Sigmoid colon (tissue), 7 donors: ENCODE measurements around the gene EFL1. TPM values are rescaled to one million over a fixed set of nuclear protein-coding genes. Genes with fewer than 3 reads are reported as not detected.
"Not testable (repeated sequence)": the region's sequence is repeated elsewhere in the genome, so short reads cannot be mapped to it uniquely, and the experiment has no call there.

Experiments used
- DNase-seq: peaks from one replicate; pipeline ENCODE4 v3.0.0-alpha.2; 2019
- H3K27ac ChIP-seq, 4 donors: fragments of 200-600 bp; sonication (generic); one replicate each; pipeline ENCODE4 v1.5.1; 2016 to 2019; ENCODE audit warnings: mild to moderate bottlenecking in 1 of 4
- H3K27me3 ChIP-seq, 3 donors: fragments of 200-600 bp; sonication (generic); one replicate each; pipeline ENCODE4 v1.5.1; 2019; ENCODE audit warnings: mild to moderate bottlenecking in 1 of 3
- H3K36me3 ChIP-seq, 4 donors: fragments of 200-600 bp; sonication (generic); one replicate each; pipeline ENCODE4 v1.5.1; 2016 to 2019
- H3K4me1 ChIP-seq, 4 donors: fragments of 200-600 bp; sonication (generic); one replicate each; pipeline ENCODE4 v1.5.1; 2017 to 2019
- H3K4me3 ChIP-seq, 4 donors: fragments of 200-600 bp; sonication (generic); one replicate each; pipeline ENCODE4 v1.5.1; 2017 to 2019; ENCODE audit warnings: mild to moderate bottlenecking in 2 of 4, moderate library complexity in 1 of 4
- H3K9me3 ChIP-seq, 4 donors: fragments of 200-600 bp in 3 of 4; sonication (generic) in 3 of 4; one replicate each; pipeline versions ENCODE4 v1.5.1 to v1.6.1; 2013 to 2019
- EP300 ChIP-seq, 4 donors: sonication (generic); formaldehyde crosslinking; IDR thresholded peaks; one replicate each; pipeline ENCODE4 v1.6.1; 2017; ENCODE audit warnings: antibody characterized with exemption in 4 of 4
- POLR2A ChIP-seq, 2 donors: fragments of 450-650 bp; IDR thresholded peaks; one replicate each; pipeline ENCODE4 v1.6.1; 2016; ENCODE audit warnings: antibody characterized with exemption in 2 of 2, mild to moderate bottlenecking in 2 of 2, moderate library complexity in 2 of 2
- POLR2AphosphoS5 ChIP-seq, 4 donors: sonication (generic); formaldehyde crosslinking; IDR thresholded peaks; one replicate each; pipeline ENCODE4 v1.6.1; 2017; ENCODE audit warnings: antibody characterized with exemption in 4 of 4
- WGBS, 2 donors: extraction: QIAGEN DNeasy Blood & Tissue Kit; methylation state at CpG; one replicate each; pipeline ENCODE4 v1.1.7; 2013; 5-methylcytosine and 5-hydroxymethylcytosine counted together
- intact Hi-C: fragments of 100-400 bp; cut with DNase I; formaldehyde crosslinking; loops from one replicate; pipeline ENCODE4 v1.15.1; 2023
- polyA plus RNA-seq, 3 donors: library from polyadenylated mRNA; stranded (reverse); fragments of 200-250 nt; gene quantifications; one replicate each; pipeline ENCODE4 v1.2.3, GENCODE V29; 2013
- total RNA-seq, 4 donors: library from RNA; depleted of rRNA; stranded (reverse); fragments of >200 nt; gene quantifications; one replicate each; pipeline ENCODE4 v1.1.0, GENCODE V29; 2016
- TF ChIP-seq, protein P1 (sequence below), 4 experiments: fragments of 450-650 bp in 3 of 4; fragments of 200-600 bp in 1 of 4; IDR thresholded peaks; one replicate each; pipeline ENCODE4 v1.5.1; 2016 to 2019; ENCODE audit warnings: antibody characterized with exemption in 4 of 4, mild to moderate bottlenecking in 3 of 4, moderate library complexity in 2 of 4
- donor health status: healthy with polysubstance abuse.
- donor health status: Bipolar disorder and iron deficiency.
- donor health status: healthy.

EFL1 gene
- total and polyA plus RNA-seq, 7 donors: 10.8 to 15.7 (median 13.6) TPM

GRCh38 chr15:82300883-82301282 lies 38.3 kb upstream of the EFL1 start:
- WGBS, 2 donors: 93 to 95% methylated on average over 7 of the region's 7 CpGs
- no peaks in the 10 kb centered on the region for H3K4me1 ChIP-seq
- H3K27me3 ChIP-seq: peaks cover 0 to 6% (median 6%) of the 10 kb centered on the region in 3 donors
- H3K9me3 ChIP-seq: no peaks in the 10 kb centered on the region
- DNase-seq: peak; percentile 38
- intact Hi-C loops: no loop called here
- H3K36me3 ChIP-seq: no peaks in the 10 kb centered on the region
- no peak for TF ChIP-seq POLR2A (IDR thresholded peaks at IDR 0.05)
- TF ChIP-seq EP300 (IDR thresholded peaks at IDR 0.05): no peak
- no peak for TF ChIP-seq POLR2AphosphoS5 (IDR thresholded peaks at IDR 0.05)
- TF ChIP-seq, protein P1, sequence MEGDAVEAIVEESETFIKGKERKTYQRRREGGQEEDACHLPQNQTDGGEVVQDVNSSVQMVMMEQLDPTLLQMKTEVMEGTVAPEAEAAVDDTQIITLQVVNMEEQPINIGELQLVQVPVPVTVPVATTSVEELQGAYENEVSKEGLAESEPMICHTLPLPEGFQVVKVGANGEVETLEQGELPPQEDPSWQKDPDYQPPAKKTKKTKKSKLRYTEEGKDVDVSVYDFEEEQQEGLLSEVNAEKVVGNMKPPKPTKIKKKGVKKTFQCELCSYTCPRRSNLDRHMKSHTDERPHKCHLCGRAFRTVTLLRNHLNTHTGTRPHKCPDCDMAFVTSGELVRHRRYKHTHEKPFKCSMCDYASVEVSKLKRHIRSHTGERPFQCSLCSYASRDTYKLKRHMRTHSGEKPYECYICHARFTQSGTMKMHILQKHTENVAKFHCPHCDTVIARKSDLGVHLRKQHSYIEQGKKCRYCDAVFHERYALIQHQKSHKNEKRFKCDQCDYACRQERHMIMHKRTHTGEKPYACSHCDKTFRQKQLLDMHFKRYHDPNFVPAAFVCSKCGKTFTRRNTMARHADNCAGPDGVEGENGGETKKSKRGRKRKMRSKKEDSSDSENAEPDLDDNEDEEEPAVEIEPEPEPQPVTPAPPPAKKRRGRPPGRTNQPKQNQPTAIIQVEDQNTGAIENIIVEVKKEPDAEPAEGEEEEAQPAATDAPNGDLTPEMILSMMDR (IDR thresholded peaks at IDR 0.05): no peak
- H3K4me3 ChIP-seq: no peak overlapping the region
- H3K27ac ChIP-seq: no peak overlapping the region

DNA sequence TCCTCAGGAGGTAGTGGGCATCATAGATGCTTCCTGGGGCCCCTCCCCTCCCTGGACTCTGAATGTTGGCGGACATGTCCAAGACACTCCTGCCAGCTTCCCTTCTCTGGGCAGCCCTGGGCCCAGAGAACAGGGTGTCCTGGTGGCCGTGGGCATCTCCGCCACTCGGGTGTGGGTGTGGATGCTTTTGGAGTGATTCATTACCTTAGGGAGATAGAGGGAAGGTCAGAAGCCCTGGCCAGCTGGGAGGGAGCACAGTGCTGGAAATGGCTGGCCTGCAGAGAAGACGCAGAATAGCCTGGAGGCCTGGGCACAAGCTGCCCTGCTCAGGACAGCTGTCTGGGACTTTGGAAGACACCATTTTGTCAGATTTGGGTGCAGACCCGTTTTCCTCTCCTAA lies 37.8 kb upstream of the EFL1 start:
- H3K4me3 ChIP-seq, H3K27me3 ChIP-seq, H3K36me3 ChIP-seq, H3K27ac ChIP-seq, H3K4me1 ChIP-seq, intact Hi-C loops, DNase-seq, H3K9me3 ChIP-seq: not testable (repeated sequence)
- WGBS, 2 donors: 79 to 87% methylated on average over 6 of the region's 6 CpGs

DNA sequence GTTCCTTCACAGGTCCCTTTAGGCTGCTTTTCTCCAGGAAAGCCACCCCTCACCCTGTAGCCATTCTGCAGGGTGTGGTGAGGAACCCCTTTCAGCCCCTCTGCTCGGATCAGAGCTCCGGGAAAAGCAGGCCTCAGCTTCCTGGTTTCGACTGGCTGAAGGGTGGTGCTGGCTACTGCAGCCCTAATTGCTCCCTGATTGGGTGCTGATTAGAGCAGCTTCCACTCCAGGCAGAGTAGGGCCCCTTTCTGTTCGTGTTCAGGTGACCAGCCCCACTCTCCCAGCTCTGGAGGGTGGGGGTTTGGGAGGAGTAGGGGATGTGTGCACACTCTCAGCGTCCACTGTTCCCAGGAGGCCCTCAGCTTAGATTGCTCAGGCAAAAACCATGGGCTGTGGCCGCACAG lies 37.0 kb upstream of the EFL1 start:
- H3K9me3 ChIP-seq, H3K27me3 ChIP-seq, DNase-seq, H3K27ac ChIP-seq, intact Hi-C loops, H3K4me3 ChIP-seq, H3K36me3 ChIP-seq, H3K4me1 ChIP-seq: not testable (repeated sequence)
- WGBS, 2 donors: 27 to 72% methylated on average over 3 of the region's 6 CpGs

GRCh38 chr15:82298520-82298919 lies 36.0 kb upstream of the EFL1 start:
- TF ChIP-seq POLR2A (IDR thresholded peaks at IDR 0.05) (no peak), EP300 (IDR thresholded peaks at IDR 0.05) (no peak), POLR2AphosphoS5 (IDR thresholded peaks at IDR 0.05) (no peak)
- TF ChIP-seq, protein P1 (IDR thresholded peaks at IDR 0.05): no peak
- H3K4me1 ChIP-seq: no peaks in the 10 kb centered on the region
- DNase-seq: no peak
- H3K9me3 ChIP-seq: no peaks in the 10 kb centered on the region
- no peak overlapping the region for H3K4me3 ChIP-seq
- intact Hi-C loops: no loop called here
- WGBS, 2 donors: 32 to 57% methylated on average over 44 of the region's 44 CpGs
- H3K27me3 ChIP-seq: peaks cover 0 to 6% (median 6%) of the 10 kb centered on the region in 3 donors
- no peak overlapping the region for H3K27ac ChIP-seq
- H3K36me3 ChIP-seq: no peaks in the 10 kb centered on the region

- intact Hi-C loops: no loop called here
- Histone ChIP-seq H3K27me3 (peaks cover 0 to 6% (median 6%) of the 10 kb centered on the region in 3 donors), H3K4me3 (no peak overlapping the region), H3K27ac (no peak overlapping the region), H3K36me3 (no peaks in the 10 kb centered on the region), H3K4me1 (no peaks in the 10 kb centered on the region), H3K9me3 (no peaks in the 10 kb centered on the region)
- 94 to 97% methylated on average over 13 of the region's 13 CpGs for WGBS, 2 donors
- DNase-seq: no peak
- TF ChIP-seq POLR2A (IDR thresholded peaks at IDR 0.05) (no peak), EP300 (IDR thresholded peaks at IDR 0.05) (no peak), POLR2AphosphoS5 (IDR thresholded peaks at IDR 0.05) (no peak)
- TF ChIP-seq, protein P1 (IDR thresholded peaks at IDR 0.05): no peak
Observed at GRCh38 chr15:82298032-82298431, 35.5 kb upstream of the EFL1 start.

GRCh38 chr15:82297546-82297945 lies 35.0 kb upstream of the EFL1 start:
- H3K27me3 ChIP-seq: peaks cover 0 to 6% (median 6%) of the 10 kb centered on the region in 3 donors
- no peaks in the 10 kb centered on the region for H3K4me1 ChIP-seq
- H3K36me3 ChIP-seq: no peaks in the 10 kb centered on the region
- 91 to 92% methylated on average over 5 of the region's 5 CpGs for WGBS, 2 donors
- DNase-seq: no peak
- H3K9me3 ChIP-seq: no peaks in the 10 kb centered on the region
- intact Hi-C loops: no loop called here
- no peak overlapping the region for H3K4me3 ChIP-seq
- H3K27ac ChIP-seq: no peak overlapping the region
- TF ChIP-seq POLR2AphosphoS5 (IDR thresholded peaks at IDR 0.05) (no peak), EP300 (IDR thresholded peaks at IDR 0.05) (no peak), POLR2A (IDR thresholded peaks at IDR 0.05) (no peak)
- TF ChIP-seq, protein P1 (IDR thresholded peaks at IDR 0.05): no peak
